HEK293 (cell line): ENCODE results near the gene SP3.

Experiments
- CTCF ChIA-PET: fragments of 350-600 bp; formaldehyde crosslinking; extraction: SDS; loops from one replicate; lab custom pipeline; 2021; ENCODE audit warnings: antibody characterized with exemption; lab: Yijun Ruan, JAX
- POLR2A ChIA-PET: fragments of 300-600 bp; formaldehyde crosslinking; extraction: SDS; loops from one replicate; lab custom pipeline; 2020; ENCODE audit warnings: antibody characterized with exemption, inconsistent platforms; lab: Yijun Ruan, JAX
- H3K27ac ChIP-seq: fragments of 200-500 bp; sonication (Bioruptor generic); 2 replicates; pipeline ENCODE4 v1.5.1; 2014; ENCODE audit warnings: low read depth, low read length, control low read depth, inconsistent platforms; ENCODE audit errors: extremely low read depth
- H3K36me3 ChIP-seq, 2 experiments: fragments of 200-500 bp in 1 of 2; sonication (Bioruptor generic) in 1 of 2; 1 replicate in 1 of 2; 2 replicates in 1 of 2; pipeline ENCODE4 v1.5.1; 2014 to 2017; ENCODE audit warnings: inconsistent platforms in 2 of 2, low read length in 2 of 2; ENCODE audit not compliant: control insufficient read depth in 2 of 2, insufficient read depth in 1 of 2
- H3K4me1 ChIP-seq: fragments of 200-500 bp; sonication (Bioruptor generic); 2 replicates; pipeline ENCODE4 v1.5.1; 2014; ENCODE audit warnings: mild to moderate bottlenecking, low read length, inconsistent platforms; ENCODE audit not compliant: control insufficient read depth, insufficient read depth
- H3K4me3 ChIP-seq: 2 replicates; pipeline ENCODE4 v1.5.1; 2011; ENCODE audit warnings: low read depth, mild to moderate bottlenecking, control low read depth, low read length, moderate library complexity
- H3K9me3 ChIP-seq: fragments of 200-500 bp; sonication (Bioruptor generic); 2 replicates; pipeline ENCODE4 v1.5.1; 2014; ENCODE audit warnings: low read depth, low read length, inconsistent platforms; ENCODE audit not compliant: control insufficient read depth, insufficient read depth
- KLF10 ChIP-seq: fragments of 450-650 bp; IDR thresholded peaks from 2 replicates; pipeline ENCODE4 v1.5.1; 2018; ENCODE audit warnings: missing biosample characterization, mild to moderate bottlenecking, missing genetic modification characterization
- ZNF146 ChIP-seq: fragments of 450-650 bp; formaldehyde crosslinking; IDR thresholded peaks from 2 replicates; pipeline ENCODE4 v1.5.1; 2016; ENCODE audit warnings: missing biosample characterization, missing genetic modification characterization
- ZNF416 ChIP-seq: fragments of 450-650 bp; formaldehyde crosslinking; IDR thresholded peaks from 2 replicates; pipeline ENCODE4 v1.5.1; 2016; ENCODE audit warnings: missing biosample characterization, missing genetic modification characterization
- ZNF426 ChIP-seq: fragments of 450-650 bp; formaldehyde crosslinking; IDR thresholded peaks from 2 replicates; pipeline ENCODE4 v1.5.1; 2017; ENCODE audit warnings: missing biosample characterization, missing genetic modification characterization, mild to moderate bottlenecking, inconsistent platforms, moderate library complexity
- ZSCAN23 ChIP-seq: fragments of 450-650 bp; formaldehyde crosslinking; IDR thresholded peaks from 2 replicates; pipeline ENCODE4 v1.5.1; 2016; ENCODE audit warnings: missing biosample characterization, missing genetic modification characterization
- TF ChIP-seq, protein P1 (sequence below): fragments of 450-650 bp; formaldehyde crosslinking; IDR thresholded peaks from 2 replicates; pipeline ENCODE4 v1.5.1; 2017; ENCODE audit warnings: missing biosample characterization, missing genetic modification characterization
- TF ChIP-seq, protein P2 (sequence below): fragments of 450-650 bp; formaldehyde crosslinking; IDR thresholded peaks from 2 replicates; pipeline ENCODE4 v1.5.1; 2016; ENCODE audit warnings: missing biosample characterization, missing genetic modification characterization, low read depth
- TF ChIP-seq, protein P3 (sequence below): fragments of 450-650 bp; formaldehyde crosslinking; IDR thresholded peaks from 2 replicates; pipeline ENCODE4 v1.5.1; 2016; ENCODE audit warnings: missing biosample characterization, missing genetic modification characterization
- TF ChIP-seq, protein P4 (sequence below): fragments of 450-650 bp; formaldehyde crosslinking; IDR thresholded peaks from 2 replicates; pipeline ENCODE4 v1.5.1; 2016; ENCODE audit warnings: missing biosample characterization, missing genetic modification characterization

The SP3 gene

DNA sequence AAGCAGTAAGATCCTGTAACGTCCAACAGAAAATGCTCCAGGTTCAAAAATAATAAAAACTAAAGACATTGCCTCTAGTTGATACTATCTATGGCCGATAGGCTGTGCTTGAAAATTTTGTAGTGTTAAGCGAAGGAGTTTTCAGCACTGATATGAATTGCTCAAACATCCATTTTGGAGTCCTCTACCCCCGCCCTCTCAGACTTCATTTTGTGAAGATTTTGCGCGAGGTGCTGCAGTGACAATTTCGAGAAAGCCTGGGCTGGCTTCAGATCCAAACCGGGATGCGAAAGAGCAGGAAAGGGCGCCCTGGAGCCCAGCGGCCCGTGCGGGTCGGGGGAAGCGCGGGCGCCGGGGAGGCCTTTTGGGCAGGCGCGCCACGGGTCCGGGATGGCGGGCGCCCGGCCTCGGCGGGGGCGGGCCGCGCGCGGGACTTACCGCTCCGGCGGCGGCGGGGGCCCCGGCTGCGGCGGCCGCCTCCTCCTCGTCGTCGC lies 1.8 kb downstream of the SP3 start:
- Histone ChIP-seq H3K4me1 (peaks cover 7% of the 10 kb centered on the region), H3K36me3 (peaks cover 0 to 12% of the 10 kb centered on the region in 2 experiments; a peak in 2 of 3 replicates), H3K27ac (peak overlapping the region; percentile 99)
- CTCF ChIA-PET = no interaction called here
- TF ChIP-seq, protein P1, sequence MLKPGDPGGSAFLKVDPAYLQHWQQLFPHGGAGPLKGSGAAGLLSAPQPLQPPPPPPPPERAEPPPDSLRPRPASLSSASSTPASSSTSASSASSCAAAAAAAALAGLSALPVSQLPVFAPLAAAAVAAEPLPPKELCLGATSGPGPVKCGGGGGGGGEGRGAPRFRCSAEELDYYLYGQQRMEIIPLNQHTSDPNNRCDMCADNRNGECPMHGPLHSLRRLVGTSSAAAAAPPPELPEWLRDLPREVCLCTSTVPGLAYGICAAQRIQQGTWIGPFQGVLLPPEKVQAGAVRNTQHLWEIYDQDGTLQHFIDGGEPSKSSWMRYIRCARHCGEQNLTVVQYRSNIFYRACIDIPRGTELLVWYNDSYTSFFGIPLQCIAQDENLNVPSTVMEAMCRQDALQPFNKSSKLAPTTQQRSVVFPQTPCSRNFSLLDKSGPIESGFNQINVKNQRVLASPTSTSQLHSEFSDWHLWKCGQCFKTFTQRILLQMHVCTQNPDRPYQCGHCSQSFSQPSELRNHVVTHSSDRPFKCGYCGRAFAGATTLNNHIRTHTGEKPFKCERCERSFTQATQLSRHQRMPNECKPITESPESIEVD (tag by site-specific recombination) = no peak
- TF ChIP-seq, protein P2, sequence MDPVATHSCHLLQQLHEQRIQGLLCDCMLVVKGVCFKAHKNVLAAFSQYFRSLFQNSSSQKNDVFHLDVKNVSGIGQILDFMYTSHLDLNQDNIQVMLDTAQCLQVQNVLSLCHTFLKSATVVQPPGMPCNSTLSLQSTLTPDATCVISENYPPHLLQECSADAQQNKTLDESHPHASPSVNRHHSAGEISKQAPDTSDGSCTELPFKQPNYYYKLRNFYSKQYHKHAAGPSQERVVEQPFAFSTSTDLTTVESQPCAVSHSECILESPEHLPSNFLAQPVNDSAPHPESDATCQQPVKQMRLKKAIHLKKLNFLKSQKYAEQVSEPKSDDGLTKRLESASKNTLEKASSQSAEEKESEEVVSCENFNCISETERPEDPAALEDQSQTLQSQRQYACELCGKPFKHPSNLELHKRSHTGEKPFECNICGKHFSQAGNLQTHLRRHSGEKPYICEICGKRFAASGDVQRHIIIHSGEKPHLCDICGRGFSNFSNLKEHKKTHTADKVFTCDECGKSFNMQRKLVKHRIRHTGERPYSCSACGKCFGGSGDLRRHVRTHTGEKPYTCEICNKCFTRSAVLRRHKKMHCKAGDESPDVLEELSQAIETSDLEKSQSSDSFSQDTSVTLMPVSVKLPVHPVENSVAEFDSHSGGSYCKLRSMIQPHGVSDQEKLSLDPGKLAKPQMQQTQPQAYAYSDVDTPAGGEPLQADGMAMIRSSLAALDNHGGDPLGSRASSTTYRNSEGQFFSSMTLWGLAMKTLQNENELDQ (tag by site-specific recombination) = no peak
- TF ChIP-seq ZSCAN23 (tag by site-specific recombination) = no peak
- TF ChIP-seq, protein P3, sequence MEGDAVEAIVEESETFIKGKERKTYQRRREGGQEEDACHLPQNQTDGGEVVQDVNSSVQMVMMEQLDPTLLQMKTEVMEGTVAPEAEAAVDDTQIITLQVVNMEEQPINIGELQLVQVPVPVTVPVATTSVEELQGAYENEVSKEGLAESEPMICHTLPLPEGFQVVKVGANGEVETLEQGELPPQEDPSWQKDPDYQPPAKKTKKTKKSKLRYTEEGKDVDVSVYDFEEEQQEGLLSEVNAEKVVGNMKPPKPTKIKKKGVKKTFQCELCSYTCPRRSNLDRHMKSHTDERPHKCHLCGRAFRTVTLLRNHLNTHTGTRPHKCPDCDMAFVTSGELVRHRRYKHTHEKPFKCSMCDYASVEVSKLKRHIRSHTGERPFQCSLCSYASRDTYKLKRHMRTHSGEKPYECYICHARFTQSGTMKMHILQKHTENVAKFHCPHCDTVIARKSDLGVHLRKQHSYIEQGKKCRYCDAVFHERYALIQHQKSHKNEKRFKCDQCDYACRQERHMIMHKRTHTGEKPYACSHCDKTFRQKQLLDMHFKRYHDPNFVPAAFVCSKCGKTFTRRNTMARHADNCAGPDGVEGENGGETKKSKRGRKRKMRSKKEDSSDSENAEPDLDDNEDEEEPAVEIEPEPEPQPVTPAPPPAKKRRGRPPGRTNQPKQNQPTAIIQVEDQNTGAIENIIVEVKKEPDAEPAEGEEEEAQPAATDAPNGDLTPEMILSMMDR (tag by site-specific recombination) = peak; percentile 15; the same call in 1 of the 2 replicates
- TF ChIP-seq, all 188 proteins: peak for 1
- no peaks in the 10 kb centered on the region for H3K9me3 ChIP-seq
- POLR2A ChIA-PET = interaction anchor here (0.5 to 0.6 kb wide), 2 partner anchors 212 to 871 kb away, joined by 3 to 6 read pairs; no protein-coding TSS in a partner anchor
- H3K4me3 ChIP-seq = peak overlapping the region; percentile 94

DNA sequence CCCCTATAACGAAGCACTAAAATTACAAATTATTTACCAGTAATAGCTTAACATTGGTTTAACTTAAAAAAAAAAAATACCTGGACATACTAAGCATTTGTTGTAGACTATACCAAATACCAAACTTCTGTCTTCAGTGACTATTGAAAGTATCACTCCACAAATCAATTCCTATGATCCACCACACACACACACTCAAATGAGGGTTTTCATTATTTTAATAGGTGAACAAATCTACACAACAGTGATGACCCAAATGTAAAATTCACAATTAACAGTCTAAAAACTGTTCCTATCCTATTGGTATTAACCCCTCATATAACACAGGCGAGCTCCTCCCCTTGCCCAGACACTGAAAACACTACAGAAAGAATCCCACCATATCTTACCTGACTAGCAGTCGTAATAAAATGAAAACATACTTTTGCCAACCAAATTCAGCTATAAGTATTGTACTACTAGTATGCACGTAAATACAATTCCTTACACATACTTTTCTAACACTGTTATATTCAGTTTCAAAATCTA lies 2.5 kb downstream of the SP3 start:
- TF ChIP-seq ZNF416 (tag by site-specific recombination) (no peak), ZNF426 (0 out of 2 replicates have a peak, but pooled peaks have one; percentile 5), ZNF146 (tag by site-specific recombination) (no peak)
- TF ChIP-seq, protein P4, sequence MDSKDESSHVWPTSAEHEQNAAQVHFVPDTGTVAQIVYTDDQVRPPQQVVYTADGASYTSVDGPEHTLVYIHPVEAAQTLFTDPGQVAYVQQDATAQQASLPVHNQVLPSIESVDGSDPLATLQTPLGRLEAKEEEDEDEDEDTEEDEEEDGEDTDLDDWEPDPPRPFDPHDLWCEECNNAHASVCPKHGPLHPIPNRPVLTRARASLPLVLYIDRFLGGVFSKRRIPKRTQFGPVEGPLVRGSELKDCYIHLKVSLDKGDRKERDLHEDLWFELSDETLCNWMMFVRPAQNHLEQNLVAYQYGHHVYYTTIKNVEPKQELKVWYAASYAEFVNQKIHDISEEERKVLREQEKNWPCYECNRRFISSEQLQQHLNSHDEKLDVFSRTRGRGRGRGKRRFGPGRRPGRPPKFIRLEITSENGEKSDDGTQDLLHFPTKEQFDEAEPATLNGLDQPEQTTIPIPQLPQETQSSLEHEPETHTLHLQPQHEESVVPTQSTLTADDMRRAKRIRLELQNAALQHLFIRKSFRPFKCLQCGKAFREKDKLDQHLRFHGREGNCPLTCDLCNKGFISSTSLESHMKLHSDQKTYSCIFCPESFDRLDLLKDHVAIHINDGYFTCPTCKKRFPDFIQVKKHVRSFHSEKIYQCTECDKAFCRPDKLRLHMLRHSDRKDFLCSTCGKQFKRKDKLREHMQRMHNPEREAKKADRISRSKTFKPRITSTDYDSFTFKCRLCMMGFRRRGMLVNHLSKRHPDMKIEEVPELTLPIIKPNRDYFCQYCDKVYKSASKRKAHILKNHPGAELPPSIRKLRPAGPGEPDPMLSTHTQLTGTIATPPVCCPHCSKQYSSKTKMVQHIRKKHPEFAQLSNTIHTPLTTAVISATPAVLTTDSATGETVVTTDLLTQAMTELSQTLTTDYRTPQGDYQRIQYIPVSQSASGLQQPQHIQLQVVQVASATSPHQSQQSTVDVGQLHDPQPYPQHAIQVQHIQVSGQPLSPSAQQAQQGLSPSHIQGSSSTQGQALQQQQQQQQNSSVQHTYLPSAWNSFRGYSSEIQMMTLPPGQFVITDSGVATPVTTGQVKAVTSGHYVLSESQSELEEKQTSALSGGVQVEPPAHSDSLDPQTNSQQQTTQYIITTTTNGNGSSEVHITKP (tag by site-specific recombination) = peak; percentile 93
- Histone ChIP-seq H3K36me3 (peaks cover 0 to 12% of the 10 kb centered on the region in 2 experiments; a peak in 2 of 3 replicates), H3K4me3 (peak overlapping the region; percentile 94), H3K27ac (peak overlapping the region; percentile 99; the same call in 1 of the 2 replicates), H3K4me1 (peaks cover 14% of the 10 kb centered on the region), H3K9me3 (no peaks in the 10 kb centered on the region)
- ChIA-PET POLR2A (interaction anchor here (0.6 kb wide), 1 partner anchor 16 kb away, joined by 6 read pairs; no protein-coding TSS in a partner anchor), CTCF (interaction anchor here (1.0 kb wide), 1 partner anchor 91 kb away, joined by 3 read pairs; no protein-coding TSS in a partner anchor)

DNA sequence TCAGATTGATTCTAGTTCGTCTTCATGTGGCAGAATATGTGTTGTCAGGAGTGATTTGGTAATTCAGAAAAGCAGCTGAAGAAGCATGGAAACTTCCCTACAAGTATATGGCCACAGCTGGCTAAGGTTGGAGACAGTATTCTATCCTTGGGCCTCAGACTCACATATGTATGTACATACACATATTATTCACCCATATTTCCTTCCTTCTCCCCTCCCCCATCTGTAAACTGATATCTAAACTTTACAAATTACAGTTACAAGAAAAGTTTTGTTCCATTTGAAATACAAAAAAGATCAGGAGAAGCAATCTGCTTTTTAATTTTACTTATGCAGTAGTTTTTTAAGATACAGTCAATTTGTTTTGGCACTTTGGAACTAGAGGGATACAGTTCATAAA lies 3.1 kb downstream of the SP3 start:
- peaks cover 17% of the 10 kb centered on the region for H3K4me1 ChIP-seq
- H3K9me3 ChIP-seq = no peaks in the 10 kb centered on the region
- no peak overlapping the region for H3K27ac ChIP-seq
- POLR2A ChIA-PET = interaction anchor here (0.6 kb wide), 1 partner anchor 15 kb away, joined by 6 read pairs; no protein-coding TSS in a partner anchor
- H3K36me3 ChIP-seq = peaks cover 0 to 12% of the 10 kb centered on the region in 2 experiments; a peak in 2 of 3 replicates
- CTCF ChIA-PET = interaction anchor here (1.0 to 1.3 kb wide), 3 partner anchors 78 to 393 kb away, joined by 3 to 5 read pairs (median 3); no protein-coding TSS in a partner anchor
- TF ChIP-seq KLF10 (tag by site-specific recombination) = no peak
- H3K4me3 ChIP-seq = peak overlapping the region; percentile 94
